ENCODE data around the gene MAD1L1. TPM values are rescaled to one million over a fixed set of nuclear protein-coding genes. Genes with fewer than 3 reads are reported as not detected.

Gene MAD1L1
- total and polyA plus RNA-seq, 2 of the 8 experiments (the other 6 are each of a cell fraction or from before 2014, with no cell fraction given): 40.4 to 44.6 TPM

GRCh38 chr7:2146676-2147472, 85.9 kb downstream of the MAD1L1 start:
- H3K23ac ChIP-seq (ENCODE audit: insufficient read length): no peak overlapping the region
- no peak for DNase-seq (ENCODE audit: low read depth in 1 of 2, low spot score in 2 of 2)
- no peak overlapping the region for H2BK15ac ChIP-seq (ENCODE audit: low read length)
- H3K27ac ChIP-seq (ENCODE audit: low read depth, low read length): no peak overlapping the region
- no peak overlapping the region for H2AK5ac ChIP-seq (ENCODE audit: low read depth, low read length)
- 0 out of 2 replicates have a peak overlapping the region, but pooled peaks have one; percentile 39 for H4K8ac ChIP-seq (ENCODE audit: extremely low read depth, insufficient read depth, low read length)
- H4K91ac ChIP-seq (replicated peaks; ENCODE audit: insufficient read length, low read length): no peak overlapping the region
- TF ChIP-seq RAD21 (IDR thresholded peaks at IDR 0.05 in 1 of 2, conservative IDR thresholded peaks at IDR 0.05 in 1 of 2; ENCODE audit: low read depth in 2 of 2, low read length in 2 of 2) (peak in 1 of 2 experiments; percentile 39; a peak in 2 of 4 replicates), YY1 (IDR thresholded peaks at IDR 0.05; ENCODE audit: low read depth, low read length) (no peak)
- no peak overlapping the region for H2AFZ ChIP-seq (ENCODE audit: low read length)
- no peak overlapping the region for H3K4ac ChIP-seq (replicated peaks; ENCODE audit: insufficient read length, low read depth, low read length)
- no peak overlapping the region; the same call in 1 of the 2 replicates for H2BK5ac ChIP-seq (ENCODE audit: low read depth, low read length)
- POLR2A ChIA-PET (ENCODE audit: partially characterized antibody): no interaction called here
- H3K4me3 ChIP-seq (ENCODE audit: extremely low read depth in 1 of 4, insufficient read depth in 2 of 4, low read depth in 3 of 4, low read length in 4 of 4): no peak overlapping the region
- H3K23me2 ChIP-seq (ENCODE audit: low read depth, low read length): no peaks in the 10 kb centered on the region
- no peak overlapping the region for H4K5ac ChIP-seq (ENCODE audit: insufficient read length, low read depth, low read length)
- H3K79me1 ChIP-seq (ENCODE audit: low read depth, low read length): peaks cover 3% of the 10 kb centered on the region
- no peak overlapping the region for H3K9ac ChIP-seq (replicated peaks in 1 of 4; ENCODE audit: extremely low read depth in 1 of 4, low read depth in 3 of 4, low read length in 3 of 4)
- H4K20me1 ChIP-seq (replicated peaks in 1 of 2; ENCODE audit: control insufficient read depth in 1 of 2, insufficient read depth in 2 of 2, low read length in 2 of 2): peaks cover 2 to 9% of the 10 kb centered on the region in 2 experiments
- FAIRE-seq: no peak
- no peak overlapping the region for H3K4me2 ChIP-seq (ENCODE audit: insufficient read depth in 1 of 2, low read depth in 2 of 2, low read length in 2 of 2)
- no peak overlapping the region for H3K14ac ChIP-seq (ENCODE audit: insufficient read length)
- 94% methylated on average over 35 of the region's 35 CpGs; no CpG with 5 or more reads in 1 of the 2 experiments for WGBS, 2 experiments (ENCODE audit: extremely low coverage in 1 of 2, insufficient coverage in 1 of 2, insufficient read length in 1 of 2, insufficient replicate concordance in 2 of 2, low coverage in 1 of 2, low lambda C conversion rate in 2 of 2, missing lambda C conversion rate in 1 of 2)
- H3K79me2 ChIP-seq (ENCODE audit: control insufficient read depth in 1 of 2, insufficient read depth in 2 of 2, low read length in 2 of 2): no peaks in the 10 kb centered on the region; a peak in 1 of 4 replicates
- H3K36me3 ChIP-seq (ENCODE audit: control insufficient read depth in 2 of 4, insufficient read depth in 4 of 4, low read length in 3 of 4): peaks cover 0 to 24% (median 6%) of the 10 kb centered on the region in 4 experiments; a peak in 5 of 8 replicates
- H2BK120ac ChIP-seq (replicated peaks; ENCODE audit: low read depth, low read length): no peak overlapping the region
- no peaks in the 10 kb centered on the region for H3K9me3 ChIP-seq (ENCODE audit: insufficient read depth in 2 of 2, low read depth in 1 of 2, low read length in 1 of 2)
- no peak overlapping the region for H3K18ac ChIP-seq (ENCODE audit: extremely low read depth, low read length)
- CTCF ChIA-PET (ENCODE audit: partially characterized antibody): interaction anchor here (0.6 to 7.0 kb wide), 13 partner anchors 8 to 425 kb away, joined by 3 to 43 read pairs (median 4); no protein-coding TSS in a partner anchor
- no peak overlapping the region for H2BK12ac ChIP-seq (ENCODE audit: low read depth, low read length)
- H2BK20ac ChIP-seq (ENCODE audit: low read length): no peak overlapping the region
- H3K27me3 ChIP-seq (replicated peaks in 1 of 4; ENCODE audit: control insufficient read depth in 3 of 4, extremely low read depth in 1 of 4, insufficient read depth in 3 of 4, low read length in 3 of 4): no peaks in the 10 kb centered on the region
- no peak overlapping the region for H3K56ac ChIP-seq (replicated peaks; ENCODE audit: insufficient read length, low read depth, low read length)
- H3K4me1 ChIP-seq (replicated peaks in 1 of 4; ENCODE audit: control insufficient read depth in 3 of 4, insufficient read depth in 4 of 4, low read length in 3 of 4): no peaks in the 10 kb centered on the region; a peak in 1 of 7 replicates
